Occipital lobe (tissue), 2 donors: Measurements from ENCODE around the gene ZNF358. TPM values are rescaled to one million over a fixed set of nuclear protein-coding genes. Genes with fewer than 3 reads are reported as not detected.

Experiments used
- DNase-seq: peaks from one replicate; lab custom pipeline; 2025; lab: John Stamatoyannopoulos, UW
- total RNA-seq: library from RNA; depleted of rRNA; stranded (reverse); fragments of >200 nt; gene quantifications from one replicate; pipeline ENCODE4 v1.2.3, GENCODE V29; 2014

ZNF358 gene
- total RNA-seq, result 9.0 TPM

- peak; percentile 72 for DNase-seq
Measured at GRCh38 chr19:7515645-7516151, at the start of gene ZNF358. Gene ZNF358 (plus strand): TSS chr19:7516103. CDS start chr19:7519243, 3,140 bp downstream.

- no peak for DNase-seq
Measured at GRCh38 chr19:7467009-7467989, 48.6 kb upstream of the ZNF358 start.

- DNase-seq, result no peak
Measured at GRCh38 chr19:7468840-7469239, 47.1 kb upstream of the ZNF358 start.

- no peak for DNase-seq
Measured at GRCh38 chr19:7469669-7470285, 46.1 kb upstream of the ZNF358 start.

- DNase-seq, result no peak
Measured at GRCh38 chr19:7470540-7471305, 45.2 kb upstream of the ZNF358 start.

GRCh38 chr19:7471696-7472615 lies 43.9 kb upstream of the ZNF358 start:
- no peak for DNase-seq

- no peak for DNase-seq
Measured at GRCh38 chr19:7475665-7476064, 40.2 kb upstream of the ZNF358 start.

GRCh38 chr19:7476241-7476640 lies 39.7 kb upstream of the ZNF358 start:
- no peak for DNase-seq

- DNase-seq, result no peak
Measured at GRCh38 chr19:7476777-7477494, 39.0 kb upstream of the ZNF358 start.

- no peak for DNase-seq
Measured at GRCh38 chr19:7477758-7478157, 38.1 kb upstream of the ZNF358 start.

GRCh38 chr19:7478173-7478842 lies 37.6 kb upstream of the ZNF358 start:
- DNase-seq, result no peak

GRCh38 chr19:7478843-7479227 lies 37.1 kb upstream of the ZNF358 start:
- no peak for DNase-seq

- DNase-seq, result no peak
Measured at GRCh38 chr19:7480222-7480969, 35.5 kb upstream of the ZNF358 start.

GRCh38 chr19:7480970-7481255 lies 35.0 kb upstream of the ZNF358 start:
- DNase-seq, result no peak

GRCh38 chr19:7482584-7483439 lies 33.1 kb upstream of the ZNF358 start:
- no peak for DNase-seq

- no peak for DNase-seq
Measured at GRCh38 chr19:7483720-7484201, 32.1 kb upstream of the ZNF358 start.

GRCh38 chr19:7486923-7487322 lies 29.0 kb upstream of the ZNF358 start:
- DNase-seq, result no peak
